Measurements from ENCODE around the gene RAD23B.
"Not testable (repeated sequence)": the region's sequence is repeated elsewhere in the genome, so short reads cannot be mapped to it uniquely, and the experiment has no call there.

RAD23B gene

DNA sequence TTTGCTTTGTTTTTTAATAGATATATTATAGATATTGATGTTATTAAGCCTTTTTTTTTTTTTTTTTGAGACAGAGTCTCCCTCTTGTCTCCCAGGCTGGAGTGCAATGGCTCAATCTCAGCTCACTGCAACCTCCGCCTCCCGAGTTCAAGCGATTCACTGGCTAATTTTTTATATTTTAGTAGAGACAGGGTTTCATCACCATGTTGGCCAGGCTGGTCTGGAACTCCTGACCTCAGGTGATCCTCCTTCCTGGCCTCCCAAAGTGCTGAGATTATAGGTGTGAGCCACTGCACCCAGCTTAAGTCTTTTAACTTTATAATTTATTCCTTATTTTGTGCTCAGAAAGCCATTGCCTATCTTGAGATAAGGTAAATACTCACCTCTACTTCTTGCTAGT, 24.2 kb upstream of the RAD23B start:
- no peak for TF ChIP-seq ZNF274 (IDR thresholded peaks at IDR 0.05; ENCODE audit: low read depth, low read length)
- no peak overlapping the region for H3K4me3 ChIP-seq (ENCODE audit: low read length)

DNA sequence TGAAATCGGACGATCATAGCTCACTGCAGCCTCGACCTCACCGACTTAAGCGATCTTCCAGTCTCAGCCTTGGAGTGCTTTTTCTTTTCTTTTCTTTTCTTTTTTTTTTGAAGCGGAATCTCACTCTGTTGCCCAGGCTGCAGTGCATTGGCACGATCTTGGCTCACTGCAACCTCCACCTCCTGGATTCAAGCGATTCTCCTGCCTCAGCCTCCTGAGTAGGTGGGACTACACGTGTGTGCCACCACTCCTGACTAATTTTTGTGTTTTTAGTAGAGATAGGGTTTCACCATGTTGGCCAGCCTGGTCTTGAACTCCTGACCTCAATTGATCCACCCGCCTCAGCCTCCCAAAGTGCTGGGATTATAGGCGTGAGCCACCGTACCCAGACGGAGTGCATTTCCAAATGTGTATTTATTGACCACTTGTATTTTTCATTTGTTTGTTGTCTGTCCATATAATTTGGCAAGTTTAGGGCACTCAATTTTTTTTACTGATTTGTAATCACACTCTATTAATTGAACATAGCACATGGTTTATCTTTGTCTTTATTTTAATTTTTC, 23.2 kb upstream of the RAD23B start:
- not testable (repeated sequence) for H3K4me3 ChIP-seq (ENCODE audit: low read length)

DNA sequence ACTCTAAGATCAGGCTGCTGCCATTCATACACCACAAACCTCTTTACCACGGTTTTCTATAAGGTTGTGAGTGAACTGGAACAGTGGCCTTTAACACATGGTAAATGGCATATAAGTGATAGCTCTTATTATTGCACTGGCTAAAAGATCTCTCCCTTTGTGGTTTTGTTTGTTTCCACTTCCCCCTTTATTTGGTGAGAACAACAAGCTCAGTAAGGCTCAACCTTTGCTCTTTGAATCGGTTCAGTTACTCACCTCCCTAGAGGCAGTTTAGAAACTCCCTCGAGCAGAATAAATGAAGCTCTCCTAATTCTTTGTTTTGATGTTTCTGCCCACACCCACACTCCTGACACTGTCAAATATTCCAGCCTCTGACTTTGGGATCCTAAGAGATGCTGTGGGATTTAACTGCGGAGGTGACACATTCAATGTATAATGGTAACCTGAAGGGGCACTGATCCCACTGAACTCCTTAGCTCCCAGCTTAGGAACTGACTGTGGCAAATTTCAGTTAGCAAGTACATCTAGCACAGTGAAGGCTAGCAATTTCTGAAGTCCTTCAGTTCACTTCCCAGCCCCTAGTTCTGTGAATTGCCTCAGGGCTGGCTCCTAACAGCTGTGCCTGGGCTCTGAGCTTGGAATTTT, 22.5 kb upstream of the RAD23B start:
- peak overlapping the region; percentile 14; the same call in 1 of the 2 replicates for H3K4me3 ChIP-seq (ENCODE audit: low read length)

DNA sequence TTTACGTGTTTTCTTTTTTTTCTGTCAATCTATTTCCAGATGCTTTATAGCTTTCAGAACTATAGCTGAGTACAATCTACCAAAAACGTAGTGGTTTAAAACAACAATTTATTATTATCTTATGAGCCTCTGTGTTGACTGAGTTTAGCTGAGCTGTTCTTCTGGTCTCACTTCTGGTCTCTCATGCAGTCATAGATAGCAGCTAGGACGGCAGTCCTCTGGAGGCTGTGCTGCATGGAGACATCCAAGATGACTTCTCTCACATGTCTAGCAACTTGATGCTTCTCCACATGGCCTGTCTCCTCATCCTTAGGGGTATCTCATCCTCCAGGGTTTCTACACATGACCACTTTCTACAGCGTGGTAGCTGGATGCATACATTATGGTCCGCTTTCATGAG, 22.0 kb upstream of the RAD23B start:
- no peak overlapping the region for H3K4me3 ChIP-seq (ENCODE audit: low read length)
- TF ChIP-seq ZNF274 (IDR thresholded peaks at IDR 0.05; ENCODE audit: low read depth, low read length): no peak

More for the DNA sequence above, 22.5 kb upstream of the RAD23B start:
- no peak for TF ChIP-seq ZNF274 (IDR thresholded peaks at IDR 0.05; ENCODE audit: low read depth, low read length)

DNA sequence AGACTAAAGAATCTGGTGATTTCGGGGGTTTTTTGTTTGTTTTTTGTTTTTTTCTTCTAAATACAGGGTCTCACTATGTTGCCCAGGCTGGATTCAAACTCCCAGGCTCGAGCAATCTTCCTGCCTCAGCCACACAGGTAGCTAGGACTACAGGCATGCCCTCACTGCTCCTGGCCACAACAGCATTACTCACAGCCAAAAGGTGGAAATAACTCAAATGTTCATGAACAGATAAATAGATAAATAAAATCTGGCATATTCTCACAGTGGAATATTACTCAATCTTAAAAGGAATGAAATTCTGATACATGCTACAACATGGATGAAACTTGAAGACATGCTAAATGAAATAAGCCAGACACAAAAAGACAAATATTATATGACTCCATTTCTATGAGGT, 19.8 kb upstream of the RAD23B start:
- no peak for TF ChIP-seq ZNF274 (IDR thresholded peaks at IDR 0.05; ENCODE audit: low read depth, low read length)
- no peak overlapping the region for H3K4me3 ChIP-seq (ENCODE audit: low read length)

DNA sequence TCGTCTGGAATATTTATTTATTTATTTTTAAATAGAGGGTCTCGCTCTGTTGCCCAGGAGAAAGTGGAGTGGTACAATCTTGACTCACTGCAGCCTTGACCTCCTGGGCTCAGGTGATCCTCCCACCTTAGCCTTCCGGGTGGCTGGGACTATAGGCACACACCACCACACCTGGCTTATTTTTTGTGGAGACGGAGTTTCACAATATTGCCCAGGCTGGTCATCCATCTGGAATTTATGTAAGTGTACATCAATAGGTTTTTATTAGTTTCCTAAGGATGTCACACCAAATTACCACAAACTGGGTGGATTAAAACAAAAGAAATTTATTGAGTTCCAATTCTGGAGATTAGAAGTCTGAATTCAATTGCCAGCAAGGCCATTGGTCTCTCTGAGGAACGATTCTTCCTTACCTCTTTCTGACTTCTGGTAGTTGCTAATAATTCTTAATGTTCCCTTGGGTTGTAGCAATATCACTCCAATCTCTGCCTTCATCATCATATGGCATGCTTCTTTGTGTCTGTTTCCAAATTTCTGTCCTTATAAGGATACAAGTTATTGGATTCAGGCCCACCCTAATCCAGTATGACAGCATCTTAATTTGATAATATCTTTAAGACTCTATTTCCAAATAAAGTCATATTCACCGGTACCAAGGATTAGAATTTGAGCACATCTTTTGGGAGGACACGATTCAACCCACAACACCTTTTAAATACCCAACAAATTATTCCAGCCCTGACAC, 16.3 kb upstream of the RAD23B start:
- H3K4me3 ChIP-seq (ENCODE audit: low read length): no peak overlapping the region
- no peak for TF ChIP-seq ZNF274 (IDR thresholded peaks at IDR 0.05; ENCODE audit: low read depth, low read length)

DNA sequence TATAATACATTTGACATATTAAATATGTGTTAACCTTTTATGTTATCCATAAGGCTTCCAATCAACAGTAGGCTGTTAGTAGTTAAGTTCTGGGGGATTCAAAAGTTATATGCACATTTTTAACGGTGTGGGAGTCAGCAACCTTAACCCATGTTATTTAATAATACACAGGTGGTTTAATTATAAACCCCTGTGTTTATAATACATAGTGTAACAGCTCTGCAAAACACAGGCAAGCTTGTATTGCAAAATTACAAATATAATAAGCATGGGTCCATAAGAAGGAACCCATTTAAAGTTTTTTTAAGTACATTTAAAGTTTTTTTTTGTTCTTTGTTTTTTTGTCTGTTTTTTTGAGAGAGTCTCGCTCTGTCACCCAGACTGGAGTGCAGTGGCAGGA, 14.5 kb upstream of the RAD23B start:
- no peak overlapping the region for H3K4me3 ChIP-seq (ENCODE audit: low read length)
- TF ChIP-seq ZNF274 (IDR thresholded peaks at IDR 0.05; ENCODE audit: low read depth, low read length): no peak

DNA sequence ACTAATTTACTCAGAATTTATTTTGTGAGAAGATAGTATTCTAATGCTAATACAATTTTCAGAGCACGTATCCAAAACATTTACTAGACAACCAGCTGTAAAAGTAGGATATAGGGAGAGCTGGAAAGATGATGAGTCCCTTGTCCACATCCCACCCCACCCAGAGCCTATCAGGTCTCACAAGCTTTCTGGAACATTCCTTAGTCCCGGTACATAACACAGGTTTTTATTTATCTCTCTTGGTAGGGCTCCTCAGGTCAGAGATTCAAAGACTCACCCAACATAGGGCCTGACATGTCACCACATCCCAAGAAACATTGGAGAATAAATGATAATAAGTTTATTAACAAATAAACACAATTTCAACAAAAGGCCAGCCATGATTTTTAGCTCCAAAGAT, 13.8 kb upstream of the RAD23B start:
- H3K4me3 ChIP-seq (ENCODE audit: low read length): no peak overlapping the region
- no peak for TF ChIP-seq ZNF274 (IDR thresholded peaks at IDR 0.05; ENCODE audit: low read depth, low read length)

DNA sequence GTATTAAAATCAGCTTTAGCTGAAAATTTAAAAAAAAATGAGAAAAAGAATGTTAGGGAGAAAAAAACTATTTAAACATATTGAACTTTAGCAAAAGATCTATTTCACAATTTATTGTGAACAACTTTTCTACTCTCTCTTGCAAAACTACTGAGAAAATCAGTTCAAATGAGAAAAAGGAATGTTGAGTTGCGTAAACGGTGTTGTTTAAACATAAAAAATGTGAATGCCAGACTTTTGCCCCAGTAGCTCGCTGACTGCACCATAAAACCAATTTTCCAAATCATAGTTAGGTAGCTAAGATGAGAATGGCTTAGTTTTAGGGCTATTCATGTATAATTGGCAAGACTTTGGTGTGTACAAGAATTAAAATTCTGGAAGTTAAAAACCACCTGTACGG, 13.4 kb upstream of the RAD23B start:
- H3K4me3 ChIP-seq (ENCODE audit: low read length): no peak overlapping the region
- TF ChIP-seq ZNF274 (IDR thresholded peaks at IDR 0.05; ENCODE audit: low read depth, low read length): no peak

DNA sequence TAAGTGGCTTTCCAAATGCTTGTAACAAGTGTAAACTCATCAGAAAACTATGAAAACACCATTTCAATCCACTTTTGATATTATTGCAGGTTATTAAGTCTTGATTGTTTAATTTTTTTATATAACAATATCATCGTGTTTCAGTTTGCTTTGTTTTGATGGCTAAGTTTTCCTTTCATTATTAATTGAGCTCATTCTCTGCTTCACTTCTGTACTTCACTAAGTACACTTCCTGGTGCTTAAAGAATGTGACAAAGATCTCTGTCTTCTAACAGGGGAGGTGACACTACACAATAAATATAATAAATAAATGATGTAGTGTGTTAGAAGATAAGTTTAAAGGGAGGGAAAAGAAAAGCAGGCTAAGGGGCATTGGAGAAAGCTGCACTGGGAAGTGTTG, 13.0 kb upstream of the RAD23B start:
- no peak overlapping the region for H3K4me3 ChIP-seq (ENCODE audit: low read length)
- TF ChIP-seq ZNF274 (IDR thresholded peaks at IDR 0.05; ENCODE audit: low read depth, low read length): no peak

DNA sequence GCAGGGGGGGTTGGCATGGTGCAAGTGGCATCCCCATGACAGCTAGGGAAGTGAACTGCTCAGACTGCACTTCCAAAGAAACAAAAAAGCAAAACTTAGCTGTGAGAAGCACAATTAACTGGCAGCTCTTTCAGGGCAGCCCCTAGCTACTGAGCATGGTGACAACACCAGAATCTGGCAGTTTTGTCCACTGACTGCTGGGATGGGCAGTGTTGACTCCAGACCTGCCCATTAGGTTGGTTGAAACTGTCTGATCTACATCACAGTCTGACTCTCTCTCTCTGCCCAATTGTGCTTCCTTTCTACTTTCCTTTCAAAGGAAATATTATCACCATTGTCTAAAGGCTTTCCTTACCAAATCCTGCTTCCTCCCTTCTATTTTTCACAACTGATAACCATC, 12.5 kb upstream of the RAD23B start:
- no peak overlapping the region for H3K4me3 ChIP-seq (ENCODE audit: low read length)
- TF ChIP-seq ZNF274 (IDR thresholded peaks at IDR 0.05; ENCODE audit: low read depth, low read length): no peak

DNA sequence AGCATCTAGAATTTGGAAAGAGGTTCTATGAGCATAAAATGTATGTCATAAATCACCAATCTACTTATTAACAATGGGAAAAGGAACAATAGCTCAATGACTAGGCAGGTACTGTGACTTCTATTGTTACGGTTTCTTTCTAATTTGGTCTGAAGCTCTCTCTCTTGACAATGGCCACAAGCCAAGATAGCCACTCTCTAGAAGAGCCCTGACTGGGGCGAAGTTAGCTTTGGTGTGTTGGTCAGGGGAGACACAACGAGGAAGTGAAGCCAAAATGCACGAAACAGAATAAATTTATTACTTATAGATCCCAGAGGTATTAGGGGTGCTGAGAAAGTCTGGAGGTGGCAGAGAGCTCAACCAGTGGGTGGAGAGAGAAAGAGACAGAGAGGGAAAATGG, 9.4 kb upstream of the RAD23B start:
- TF ChIP-seq ZNF274 (IDR thresholded peaks at IDR 0.05; ENCODE audit: low read depth, low read length): no peak

DNA sequence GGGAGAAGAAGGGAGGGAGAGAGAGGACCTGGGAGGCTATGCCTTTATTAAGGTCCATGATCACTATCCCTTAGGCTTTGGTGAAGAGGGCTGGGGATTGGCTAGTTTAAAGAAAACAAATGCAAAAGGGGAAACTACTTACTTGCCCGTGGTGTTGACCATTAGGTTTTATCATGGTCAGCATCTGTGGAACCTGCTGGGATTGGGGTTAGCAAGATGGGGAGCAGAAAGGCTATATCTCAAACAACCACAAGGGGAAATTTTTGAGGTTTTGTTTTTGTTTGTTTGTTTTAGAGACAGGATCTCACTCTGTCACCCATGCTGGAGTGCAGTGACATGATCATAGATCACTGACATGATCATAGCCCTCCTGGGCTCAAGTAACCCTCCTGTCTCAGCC, 9.0 kb upstream of the RAD23B start:
- no peak for TF ChIP-seq ZNF274 (IDR thresholded peaks at IDR 0.05; ENCODE audit: low read depth, low read length)
- H3K4me3 ChIP-seq (ENCODE audit: low read length): no peak overlapping the region

More for the DNA sequence above, 9.4 kb upstream of the RAD23B start:
- H3K4me3 ChIP-seq (ENCODE audit: low read length): no peak overlapping the region

DNA sequence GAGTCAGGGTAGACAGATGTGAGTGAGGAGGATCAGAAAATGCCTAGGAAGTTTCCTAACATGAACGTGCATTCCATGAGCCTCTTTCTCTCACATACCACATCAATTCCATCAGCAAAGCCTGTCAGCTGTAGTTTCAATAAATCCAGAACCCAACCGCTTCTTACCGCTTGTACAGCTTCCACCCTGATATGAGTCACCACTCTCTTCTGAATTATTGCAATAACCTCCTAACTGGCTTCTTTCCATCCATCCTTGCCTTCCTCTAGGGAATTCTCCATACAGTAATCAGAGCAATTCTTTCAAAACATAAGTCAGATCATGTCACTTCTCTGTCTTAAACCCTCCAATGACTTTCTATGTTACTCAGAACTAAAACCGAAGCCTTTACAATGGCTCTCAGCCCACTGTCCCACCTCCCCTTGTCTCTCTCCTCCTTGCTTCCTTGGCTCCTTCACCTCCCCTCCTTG, 8.1 kb upstream of the RAD23B start:
- no peak overlapping the region for H3K4me3 ChIP-seq (ENCODE audit: low read length)
- TF ChIP-seq ZNF274 (IDR thresholded peaks at IDR 0.05; ENCODE audit: low read depth, low read length): no peak

DNA sequence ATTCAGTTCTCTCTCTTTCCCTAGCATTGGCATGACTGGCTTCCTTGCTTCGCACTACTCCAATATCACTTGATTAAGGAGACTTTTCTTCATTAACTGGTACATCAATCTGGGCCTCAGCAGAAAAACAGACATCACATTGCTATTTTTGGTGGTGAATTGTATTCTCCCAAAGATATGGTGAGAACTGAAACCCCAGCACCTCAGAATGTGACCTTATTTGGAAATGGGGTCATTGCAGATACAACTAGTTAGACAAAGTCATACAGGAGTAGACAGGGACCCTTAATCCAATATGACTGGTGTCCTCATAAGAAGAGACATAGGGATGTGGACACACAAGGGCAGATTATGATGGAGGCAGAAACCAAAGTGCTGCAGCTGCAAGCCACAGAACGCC, 7.5 kb upstream of the RAD23B start:
- no peak for TF ChIP-seq ZNF274 (IDR thresholded peaks at IDR 0.05; ENCODE audit: low read depth, low read length)
- no peak overlapping the region for H3K4me3 ChIP-seq (ENCODE audit: low read length)
